ENCODE measurements around the gene GHRH. TPM values are rescaled to one million over a fixed set of nuclear protein-coding genes. Genes with fewer than 3 reads are reported as not detected.

Gene GHRH
- total RNA-seq, 1 experiment from 2014 or later: not detected

DNA sequence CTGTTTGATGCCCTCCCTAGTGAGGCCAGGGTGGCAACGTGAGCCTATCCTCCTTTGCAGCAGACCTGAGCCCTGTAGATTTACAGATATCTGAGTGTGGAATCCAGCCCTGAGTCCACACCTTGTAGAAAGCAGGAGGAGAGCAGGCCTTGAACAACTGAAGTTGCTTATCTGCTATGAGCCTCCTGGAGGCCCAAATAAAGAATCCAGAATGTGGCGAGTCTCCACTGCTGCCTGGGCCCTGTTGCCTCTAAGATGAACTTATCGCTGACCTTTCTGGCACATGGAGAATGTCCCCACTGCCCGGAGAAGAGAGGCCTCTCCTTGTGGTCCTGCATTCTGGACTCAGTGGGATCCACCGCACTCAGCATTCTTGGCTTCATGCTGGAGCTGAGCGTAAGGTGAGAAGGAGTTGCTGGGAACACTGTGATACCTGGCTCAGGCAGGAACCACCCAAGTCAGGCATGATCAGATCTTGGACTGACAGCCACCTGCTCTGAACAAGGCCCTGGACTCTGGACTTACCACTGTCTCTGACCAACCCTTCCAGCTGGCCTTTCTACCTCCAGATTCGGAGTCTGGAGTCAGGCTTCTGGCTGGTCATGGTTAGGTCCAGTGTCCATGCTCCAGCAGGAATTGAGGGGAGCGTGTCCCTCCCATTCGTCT, 22.0 kb upstream of the GHRH start (continued):
- no peak for TF ChIP-seq YY1 (IDR thresholded peaks at IDR 0.05; ENCODE audit: extremely low read depth, insufficient replicate concordance, low read depth, low read length)

DNA sequence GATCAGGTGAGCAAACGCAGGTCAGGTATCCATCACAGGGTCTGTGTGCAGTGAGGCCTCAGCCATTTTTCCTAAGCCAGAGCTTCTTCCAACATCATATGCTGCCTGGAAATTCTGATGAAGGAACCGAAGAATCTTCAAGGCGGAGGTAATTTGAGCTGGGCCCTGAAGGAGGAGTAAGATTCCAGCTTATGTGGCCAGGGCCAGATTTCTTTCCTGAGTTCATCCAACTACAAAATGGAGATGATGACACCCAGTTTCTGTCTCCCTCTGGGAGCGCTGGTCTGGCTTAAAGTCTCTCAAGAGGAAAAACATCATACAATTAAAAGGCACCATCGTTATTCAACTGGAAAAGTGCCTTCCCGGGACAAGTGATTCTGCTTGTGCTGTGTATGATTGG, 20.9 kb upstream of the GHRH start:
- Histone ChIP-seq H3K79me2 (ENCODE audit: insufficient read depth, low read length) (no peaks in the 10 kb centered on the region), H3K36me3 (ENCODE audit: control insufficient read depth in 1 of 2, insufficient read depth in 2 of 2, low read length in 2 of 2) (no peaks in the 10 kb centered on the region), H3K9me3 (ENCODE audit: control insufficient read depth in 1 of 2, insufficient read depth in 1 of 2, low read depth in 1 of 2, low read length in 2 of 2) (no peaks in the 10 kb centered on the region), H3K4me1 (ENCODE audit: control insufficient read depth in 1 of 2, insufficient read depth in 2 of 2, low read length in 2 of 2) (peaks cover 0 to 5% of the 10 kb centered on the region in 2 experiments; a peak in 1 of 4 replicates), H2AFZ (ENCODE audit: low read depth, low read length, poor library complexity, severe bottlenecking) (no peak overlapping the region), H3K4me3 (replicated peaks in 1 of 2; ENCODE audit: low read depth in 1 of 2, low read length in 2 of 2) (no peak overlapping the region), H3K9ac (ENCODE audit: low read length) (no peak overlapping the region), H3K27me3 (ENCODE audit: insufficient read depth, low read length) (no peaks in the 10 kb centered on the region), H4K20me1 (ENCODE audit: insufficient read depth) (no peaks in the 10 kb centered on the region), H3K27ac (ENCODE audit: low read depth, low read length) (no peak overlapping the region), H3K9me2 (ENCODE audit: insufficient read depth) (no peaks in the 10 kb centered on the region), H3K4me2 (ENCODE audit: low read length) (no peak overlapping the region)
- intact Hi-C loops (cut with micrococcal nuclease): no loop called here
- TF ChIP-seq, protein P1, sequence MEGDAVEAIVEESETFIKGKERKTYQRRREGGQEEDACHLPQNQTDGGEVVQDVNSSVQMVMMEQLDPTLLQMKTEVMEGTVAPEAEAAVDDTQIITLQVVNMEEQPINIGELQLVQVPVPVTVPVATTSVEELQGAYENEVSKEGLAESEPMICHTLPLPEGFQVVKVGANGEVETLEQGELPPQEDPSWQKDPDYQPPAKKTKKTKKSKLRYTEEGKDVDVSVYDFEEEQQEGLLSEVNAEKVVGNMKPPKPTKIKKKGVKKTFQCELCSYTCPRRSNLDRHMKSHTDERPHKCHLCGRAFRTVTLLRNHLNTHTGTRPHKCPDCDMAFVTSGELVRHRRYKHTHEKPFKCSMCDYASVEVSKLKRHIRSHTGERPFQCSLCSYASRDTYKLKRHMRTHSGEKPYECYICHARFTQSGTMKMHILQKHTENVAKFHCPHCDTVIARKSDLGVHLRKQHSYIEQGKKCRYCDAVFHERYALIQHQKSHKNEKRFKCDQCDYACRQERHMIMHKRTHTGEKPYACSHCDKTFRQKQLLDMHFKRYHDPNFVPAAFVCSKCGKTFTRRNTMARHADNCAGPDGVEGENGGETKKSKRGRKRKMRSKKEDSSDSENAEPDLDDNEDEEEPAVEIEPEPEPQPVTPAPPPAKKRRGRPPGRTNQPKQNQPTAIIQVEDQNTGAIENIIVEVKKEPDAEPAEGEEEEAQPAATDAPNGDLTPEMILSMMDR (IDR thresholded peaks at IDR 0.05 in 2 of 3, conservative IDR thresholded peaks at IDR 0.05 in 1 of 3; ENCODE audit: borderline replicate concordance in 1 of 3, insufficient read depth in 1 of 3, low read depth in 2 of 3, low read length in 2 of 3): peak in 2 of 3 experiments; percentile 28 to 58; a peak in 3 of 6 replicates
- TF ChIP-seq, protein P2, sequence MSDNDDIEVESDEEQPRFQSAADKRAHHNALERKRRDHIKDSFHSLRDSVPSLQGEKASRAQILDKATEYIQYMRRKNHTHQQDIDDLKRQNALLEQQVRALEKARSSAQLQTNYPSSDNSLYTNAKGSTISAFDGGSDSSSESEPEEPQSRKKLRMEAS (IDR thresholded peaks at IDR 0.05): no peak
- peak; percentile 73 for TF ChIP-seq RAD21 (IDR thresholded peaks at IDR 0.05; ENCODE audit: low read depth)
- no peak for TF ChIP-seq EZH2phosphoT487 (IDR thresholded peaks at IDR 0.05; ENCODE audit: borderline replicate concordance)
- no peak for TF ChIP-seq TCF7L2 (IDR thresholded peaks at IDR 0.05; ENCODE audit: borderline replicate concordance, extremely low read depth, insufficient read depth, insufficient read length)
- BruUV-seq (replicated peaks): no TSS peak
- no peak for DNase-seq (ENCODE audit: low read depth, low spot score)
- peak; percentile 30; the same call in 1 of the 2 replicates for ATAC-seq
- RAD21 ChIA-PET (ENCODE audit: low non-redundant PET in 1 of 2, low total read pairs in 2 of 2, uncharacterized antibody in 2 of 2, unreplicated experiment in 2 of 2): interaction anchor here (0.7 to 0.9 kb wide), 2 partner anchors 102 kb away, joined by 3 read pairs; no protein-coding TSS in a partner anchor
- POLR2A ChIA-PET: interaction anchor here (1.7 kb wide), 1 partner anchor 12 kb away, joined by 4 read pairs; no protein-coding TSS in a partner anchor
- CTCF ChIA-PET: interaction anchor here (0.9 to 1.3 kb wide), 3 partner anchors 102 to 249 kb away, joined by 3 to 5 read pairs (median 3); no protein-coding TSS in a partner anchor

Measured in HCT116 (cell line).